K562 (cell line): Measurements from ENCODE around the gene LRRC4. TPM values are rescaled to one million over a fixed set of nuclear protein-coding genes. Genes with fewer than 3 reads are reported as not detected.

ENCODE experiments used
- ATAC-seq: fragments of 200-7000 bp; cut with Tn5 transposase; 3 replicates; pipeline ENCODE4 v1.9.1; 2020; ENCODE audit warnings: moderate library complexity
- BruUV-seq: library from RNA; stranded (reverse); fragments of 400-500 nt; replicated peaks from 2 replicates; lab custom pipeline; 2021; lab: Mats Ljungman, UMichigan
- CTCF ChIA-PET: fragments of 300-600 bp; formaldehyde crosslinking; extraction: SDS; loops from one replicate; lab custom pipeline; 2021; ENCODE audit warnings: low intra/inter-chr PET ratio; lab: Yijun Ruan, JAX
- POLR2A ChIA-PET: fragments of 300-600, 350-650 bp; sonication (Branson Sonifier 250); formaldehyde crosslinking; extraction: SDS; loops from one replicate; lab custom pipeline; 2021; ENCODE audit warnings: antibody characterized with exemption, inconsistent platforms; lab: Yijun Ruan, JAX
- DNase-seq, 4 experiments: peaks; one replicate each; pipeline versions ENCODE4 v3.0.0 to v3.0.0-alpha.2; 2011 to 2018; ENCODE audit warnings: low spot score in 3 of 4, mixed read lengths in 3 of 4; ENCODE audit errors: extremely low read depth in 1 of 4
- FAIRE-seq: peaks from 2 replicates; lab custom pipeline; 2011; peaks lifted over from hg19 to GRCh38; lab: Jason Lieb, UNC
- H2AFZ ChIP-seq: 2 replicates; pipeline ENCODE4 v1.6.0; 2011; ENCODE audit warnings: low read depth, low read length, control low read depth, inconsistent platforms
- H3K27ac ChIP-seq: fragments of 200-600 bp; 3 replicates; pipeline ENCODE4 v1.8.0; 2011; ENCODE audit warnings: low read depth, mild to moderate bottlenecking, control low read depth, inconsistent platforms, low read length, moderate library complexity, mixed read lengths; ENCODE audit errors: extremely low read depth
- H3K27me3 ChIP-seq, 2 experiments: fragments of 300-600 bp in 1 of 2; 2 replicates in 1 of 2; 3 replicates in 1 of 2; pipeline versions ENCODE4 v1.6.0 to v1.8.0; 2011; ENCODE audit warnings: inconsistent platforms in 2 of 2, low read length in 2 of 2, mild to moderate bottlenecking in 1 of 2, mixed read lengths in 1 of 2, moderate library complexity in 1 of 2; ENCODE audit not compliant: control insufficient read depth in 2 of 2, insufficient read depth in 2 of 2
- H3K36me3 ChIP-seq: fragments of 300-600 bp; 3 replicates; pipeline ENCODE4 v1.8.0; 2011; ENCODE audit warnings: mild to moderate bottlenecking, low read length, inconsistent platforms; ENCODE audit not compliant: control insufficient read depth, insufficient read depth
- H3K4me1 ChIP-seq, 2 experiments: fragments of 200-600 bp in 1 of 2; replicated peaks in 1 of 2; 2 replicates in 1 of 2; 3 replicates in 1 of 2; pipeline versions ENCODE4 v1.5.1 to v1.8.0; 2011; ENCODE audit warnings: inconsistent platforms in 2 of 2, low read length in 2 of 2, mild to moderate bottlenecking in 1 of 2, mixed read lengths in 1 of 2, moderate library complexity in 1 of 2; ENCODE audit not compliant: control insufficient read depth in 2 of 2, insufficient read depth in 2 of 2
- H3K4me2 ChIP-seq: 2 replicates; pipeline ENCODE4 v1.6.1; 2011; ENCODE audit warnings: low read length, control low read depth, inconsistent platforms, mixed read lengths; ENCODE audit not compliant: insufficient read depth
- H3K4me3 ChIP-seq: fragments of 200-600 bp; sonication (generic), shearing (Covaris generic); 2 replicates; pipeline ENCODE4 v1.5.1; 2016; ENCODE audit warnings: control low read depth, inconsistent platforms
- H3K79me2 ChIP-seq: fragments of 200-600 bp; 3 replicates; pipeline ENCODE4 v1.8.0; 2011; ENCODE audit warnings: low read length, inconsistent platforms; ENCODE audit not compliant: control insufficient read depth, insufficient read depth
- H3K9ac ChIP-seq, 2 experiments: 2 replicates each; pipeline versions ENCODE4 v1.6.0 to v1.6.1; 2011; ENCODE audit warnings: low read depth in 2 of 2, low read length in 2 of 2, control low read depth in 1 of 2, inconsistent platforms in 1 of 2, mild to moderate bottlenecking in 1 of 2, mixed read lengths in 1 of 2; ENCODE audit not compliant: insufficient read depth in 1 of 2
- H3K9me1 ChIP-seq: one replicate; pipeline ENCODE4 v1.6.0; 2011; ENCODE audit warnings: inconsistent platforms, mild to moderate bottlenecking, low read length, moderate library complexity; ENCODE audit not compliant: control insufficient read depth, insufficient read depth
- H3K9me3 ChIP-seq: replicated peaks from 2 replicates; pipeline ENCODE4 v1.5.1; 2011; ENCODE audit warnings: low read depth, low read length, inconsistent platforms; ENCODE audit not compliant: control insufficient read depth, insufficient read depth
- H4K20me1 ChIP-seq: replicated peaks from 2 replicates; pipeline ENCODE4 v1.6.1; 2011; ENCODE audit warnings: low read length, inconsistent platforms, mixed read lengths; ENCODE audit not compliant: control insufficient read depth, insufficient read depth
- CTCF ChIP-seq, 3 experiments: IDR thresholded peaks in 2 of 3; conservative IDR thresholded peaks in 1 of 3; 2 replicates each; pipeline ENCODE4 v1.5.1; 2011 to 2012; ENCODE audit warnings: low read length in 3 of 3, mild to moderate bottlenecking in 3 of 3, control low read depth in 2 of 3, improper control_type of control experiment in 1 of 3, inconsistent platforms in 1 of 3, low read depth in 1 of 3, mixed read lengths in 1 of 3, moderate library complexity in 1 of 3; ENCODE audit not compliant: insufficient read depth in 2 of 3
- DEAF1 ChIP-seq: fragments of 450-650 bp; formaldehyde crosslinking; IDR thresholded peaks from 2 replicates; pipeline ENCODE4 v1.4.0; 2020; ENCODE audit warnings: mild to moderate bottlenecking, moderate library complexity
- DPF2 ChIP-seq: fragments of 450-650 bp; IDR thresholded peaks from 2 replicates; pipeline ENCODE4 v1.6.1; 2016
- E4F1 ChIP-seq: fragments of 250-450 bp; sonication (Bioruptor Pico); IDR thresholded peaks from 2 replicates; pipeline ENCODE4 v1.5.0; 2021; ENCODE audit warnings: mild to moderate bottlenecking, borderline replicate concordance
- NCOA4 ChIP-seq: fragments of 450-650 bp; IDR thresholded peaks from 2 replicates; pipeline ENCODE4 v1.6.1; 2018; ENCODE audit warnings: mild to moderate bottlenecking; ENCODE audit not compliant: partially characterized antibody
- WGBS: fragments of 100-300 bp; shearing (Covaris generic); methylation state at CpG from one replicate; pipeline ENCODE4 v1.1.6; 2016; ENCODE audit warnings: low coverage, mixed read lengths; ENCODE audit not compliant: insufficient coverage; ENCODE audit errors: missing lambda C conversion rate; 5-methylcytosine and 5-hydroxymethylcytosine counted together
- in situ Hi-C: fragments of 300-500 bp; cut with MboI; formaldehyde crosslinking; loops from 4 replicates; pipeline ENCODE4 v1.15.0; 2018; ENCODE audit warnings: inconsistent platforms, mixed read lengths
- intact Hi-C: fragments of 100-400 bp; cut with micrococcal nuclease; formaldehyde crosslinking; loops from 2 replicates; pipeline ENCODE4 v1.14.2; 2022
- polyA plus RNA-seq, 8 experiments: library from polyadenylated mRNA; depleted of rRNA in 4 of 8; stranded (reverse) in 5 of 8; unstranded in 3 of 8; fragments of >200 nt; fragmentation: Nextera tagmentation in 2 of 8; fragmentation: Illumina TruSeq in 1 of 8; extraction: Ambion mirVana in 2 of 8; extraction: Trizol in 1 of 8; gene quantifications; 2 replicates each; pipeline versions ENCODE4 v1.2.1 to v1.2.3, GENCODE V29; 2011 to 2014; ENCODE audit warnings: inconsistent platforms in 1 of 8, missing spikeins in 1 of 8
- total RNA-seq, 7 experiments: library from RNA; depleted of rRNA in 6 of 7; stranded (reverse); fragments of >200 nt in 6 of 7; fragmentation: Illumina TruSeq in 2 of 7; extraction: Trizol in 2 of 7; gene quantifications; 2 replicates each; pipeline versions ENCODE4 v1.2.1 to v1.2.3, GENCODE V29; 2011 to 2021; ENCODE audit warnings: low replicate concordance in 1 of 7

LRRC4 gene
- total and polyA plus RNA-seq, 9 of the 15 experiments (the other 6 are each of a cell fraction or from before 2014, with no cell fraction given), result 0.04 to 0.11 TPM; not detected in 7

GRCh38 chr7:128065872-128066271 lies 34.6 kb upstream of the LRRC4 start:
- Histone ChIP-seq H2AFZ (no peak overlapping the region), H3K9me1 (no peaks in the 10 kb centered on the region), H3K4me2 (no peak overlapping the region), H3K9ac (no peak overlapping the region)
- no peak for ATAC-seq
- POLR2A ChIA-PET, result interaction anchor here (0.7 to 1.4 kb wide), 3 partner anchors 10 to 157 kb away, joined by 3 to 7 read pairs (median 4); no protein-coding TSS in a partner anchor
- BruUV-seq, result no TSS peak
- intact Hi-C loops, result no loop called here
- TF ChIP-seq DPF2, result no peak
- TF ChIP-seq CTCF (IDR thresholded peaks at IDR 0.05 in 2 of 3, conservative IDR thresholded peaks at IDR 0.05 in 1 of 3; ENCODE audit: insufficient read depth in 2 of 3, low read depth in 1 of 3, low read length in 3 of 3), result no peak
- TF ChIP-seq NCOA4, result no peak
- no peak for TF ChIP-seq E4F1 (CRISPR knock-in tag)
- no peak for TF ChIP-seq DEAF1 (CRISPR knock-in tag)
- TF ChIP-seq, all 486 proteins: peak for 0
- in situ Hi-C loops, result no loop called here
- no peak overlapping the region for H3K4me3 ChIP-seq
- no peaks in the 10 kb centered on the region for H3K79me2 ChIP-seq
- H3K9me3 ChIP-seq, result no peaks in the 10 kb centered on the region
- H3K27me3 ChIP-seq, result no peaks in the 10 kb centered on the region
- H4K20me1 ChIP-seq, result peaks cover 10% of the 10 kb centered on the region
- no peaks in the 10 kb centered on the region for H3K4me1 ChIP-seq
- H3K27ac ChIP-seq, result no peak overlapping the region
- DNase-seq (no peak), FAIRE-seq (no peak)
- peaks cover 41% of the 10 kb centered on the region; the same call in 2 of the 3 replicates for H3K36me3 ChIP-seq
- CTCF ChIA-PET, result no interaction called here
- WGBS, result 89% methylated on average over 7 of the region's 7 CpGs
